OCI-LY1 (cell line): ENCODE results near the gene FAM227A.

ENCODE experiments used
- CTCF ChIP-seq: fragments of 200-600 bp; sonication (generic), shearing (Covaris generic); IDR thresholded peaks from 2 replicates; pipeline ENCODE4 v1.5.1; 2017; ENCODE audit warnings: mild to moderate bottlenecking, antibody characterized with exemption, low read length, moderate library complexity, mixed read lengths
- EZH2 ChIP-seq: fragments of 200-600 bp; sonication (generic), shearing (Covaris generic); IDR thresholded peaks from 2 replicates; pipeline ENCODE4 v1.8.0; 2017; ENCODE audit warnings: borderline replicate concordance, mixed run types, mild to moderate bottlenecking, antibody characterized with exemption, low read length, moderate library complexity, mixed read lengths

GRCh38 chr22:38685761-38686160, 29.6 kb upstream of the FAM227A start:
- no peak for TF ChIP-seq CTCF
- no peak for TF ChIP-seq EZH2
